GM12878 (cell line): Measurements from ENCODE around the gene TRNT1. TPM values are rescaled to one million over a fixed set of nuclear protein-coding genes. Genes with fewer than 3 reads are reported as not detected.

Experiments used
- ATAC-seq: fragments of 200-7000 bp; cut with Tn5 transposase; 3 replicates; pipeline ENCODE4 v1.9.1; 2020; ENCODE audit warnings: mild to moderate bottlenecking, moderate library complexity
- BruUV-seq: library from RNA; stranded (reverse); fragments of 400-500 nt; replicated peaks from 2 replicates; lab custom pipeline; 2021; lab: Mats Ljungman, UMichigan
- CTCF ChIA-PET: fragments of 300-600 bp; sonication (Branson Sonifier 250); formaldehyde crosslinking; extraction: SDS; loops from one replicate; lab custom pipeline; 2021; ENCODE audit warnings: inconsistent platforms; lab: Yijun Ruan, JAX
- POLR2A ChIA-PET: fragments of 350-600 bp; formaldehyde crosslinking; extraction: SDS; loops from one replicate; lab custom pipeline; 2021; ENCODE audit warnings: inconsistent platforms; lab: Charles Lee
- RAD21 ChIA-PET: fragments of 300-600 bp; sonication (Branson Sonifier 250); formaldehyde crosslinking; loops from one replicate; lab custom pipeline; 2023; ENCODE audit warnings: antibody characterized with exemption; ENCODE audit not compliant: unreplicated experiment; lab: Charles Lee
- SMC1A ChIA-PET: fragments of 300-600 bp; sonication (Branson Sonifier 250); formaldehyde crosslinking; loops from one replicate; lab custom pipeline; 2023; ENCODE audit not compliant: unreplicated experiment, uncharacterized antibody; lab: Charles Lee
- DNase-seq: peaks from one replicate; pipeline ENCODE4 v3.0.0-alpha.2; 2011; ENCODE audit warnings: low read depth, low spot score
- FAIRE-seq: peaks from 3 replicates; lab custom pipeline; 2011; peaks lifted over from hg19 to GRCh38; lab: Jason Lieb, UNC
- H2AFZ ChIP-seq: 2 replicates; pipeline ENCODE4 v1.6.0; 2011; ENCODE audit warnings: low read depth, low read length, control low read depth; ENCODE audit not compliant: control insufficient read depth
- H3K27ac ChIP-seq: 2 replicates; pipeline ENCODE4 v1.5.1; 2011; ENCODE audit warnings: control low read depth; ENCODE audit not compliant: control insufficient read depth, insufficient read depth
- H3K27me3 ChIP-seq, 2 experiments: replicated peaks in 1 of 2; 2 replicates each; pipeline versions ENCODE4 v1.6.0 to v1.6.1; 2011; ENCODE audit warnings: low read length in 1 of 2; ENCODE audit not compliant: control insufficient read depth in 2 of 2, insufficient read depth in 2 of 2
- H3K36me3 ChIP-seq, 2 experiments: 2 replicates each; pipeline ENCODE4 v1.5.1; 2011; ENCODE audit warnings: low read length in 1 of 2; ENCODE audit not compliant: control insufficient read depth in 2 of 2, insufficient read depth in 2 of 2
- H3K4me1 ChIP-seq: 2 replicates; pipeline ENCODE4 v1.6.1; 2011; ENCODE audit warnings: mild to moderate bottlenecking, low read length, moderate library complexity, mixed read lengths; ENCODE audit not compliant: control insufficient read depth, insufficient read depth
- H3K4me2 ChIP-seq: 2 replicates; pipeline ENCODE4 v1.6.0; 2011; ENCODE audit warnings: control low read depth; ENCODE audit not compliant: control insufficient read depth, insufficient read depth
- H3K4me3 ChIP-seq: fragments of 200-600 bp; sonication (generic); 2 replicates; pipeline ENCODE4 v1.5.1; 2016
- H3K79me2 ChIP-seq: 2 replicates; pipeline ENCODE4 v1.6.0; 2011; ENCODE audit warnings: low read length; ENCODE audit not compliant: control insufficient read depth, insufficient read depth
- H3K9ac ChIP-seq: 2 replicates; pipeline ENCODE4 v1.8.0; 2011; ENCODE audit warnings: low read length, control low read depth, mixed read lengths; ENCODE audit not compliant: control insufficient read depth, insufficient read depth
- H3K9me3 ChIP-seq: replicated peaks from 3 replicates; pipeline ENCODE4 v1.5.1; 2011; ENCODE audit warnings: mild to moderate bottlenecking, low read length; ENCODE audit not compliant: control insufficient read depth, insufficient read depth
- H4K20me1 ChIP-seq: 2 replicates; pipeline ENCODE4 v1.6.0; 2011; ENCODE audit not compliant: control insufficient read depth, insufficient read depth
- ETV6 ChIP-seq, 2 experiments: fragments of 450-650 bp in 1 of 2; IDR thresholded peaks in 1 of 2; conservative IDR thresholded peaks in 1 of 2; 2 replicates each; pipeline ENCODE4 v1.6.1; 2014; ENCODE audit warnings: antibody characterized with exemption in 1 of 2, borderline replicate concordance in 1 of 2, low read depth in 1 of 2, mild to moderate bottlenecking in 1 of 2, moderate library complexity in 1 of 2
- HDAC2 ChIP-seq: fragments of 200-600 bp; sonication (generic); IDR thresholded peaks from 2 replicates; pipeline ENCODE4 v1.6.1; 2017
- MTA3 ChIP-seq: IDR thresholded peaks from 2 replicates; pipeline ENCODE4 v1.6.1; 2012; ENCODE audit warnings: low read length, inconsistent platforms, borderline replicate concordance
- NR2F1 ChIP-seq: fragments of 450-650 bp; conservative IDR thresholded peaks from 2 replicates; pipeline ENCODE4 v1.6.1; 2017; ENCODE audit warnings: mild to moderate bottlenecking
- ZNF622 ChIP-seq: fragments of 450-650 bp; IDR thresholded peaks from 2 replicates; pipeline ENCODE4 v1.6.1; 2017; ENCODE audit warnings: mild to moderate bottlenecking, inconsistent platforms
- WGBS: methylation state at CpG from one replicate; pipeline ENCODE4 v1.1.6; 2016; ENCODE audit warnings: low lambda C conversion rate; ENCODE audit not compliant: insufficient replicate concordance, insufficient coverage; ENCODE audit errors: missing lambda C conversion rate; 5-methylcytosine and 5-hydroxymethylcytosine counted together
- in situ Hi-C: fragments of 300-500 bp; cut with MboI; formaldehyde crosslinking; loops from 9 replicates; pipeline ENCODE4 v1.14.3; 2018; ENCODE audit warnings: mixed read lengths
- intact Hi-C: fragments of 100-400 bp; cut with micrococcal nuclease; formaldehyde crosslinking; loops from one replicate; pipeline ENCODE4 v1.14.2; 2022; ENCODE audit not compliant: unreplicated experiment
- polyA plus RNA-seq, 11 experiments: library from polyadenylated mRNA; depleted of rRNA in 4 of 11; unstranded in 6 of 11; stranded (reverse) in 5 of 11; fragments of >200 nt; fragmentation: Nextera tagmentation in 4 of 11; fragmentation: Illumina TruSeq in 1 of 11; extraction: Ambion mirVana in 4 of 11; extraction: Trizol in 1 of 11; gene quantifications; 1 replicate in 1 of 11; 2 replicates in 10 of 11; pipeline versions ENCODE4 v1.2.1 to v1.2.3, GENCODE V29; 2011 to 2016; ENCODE audit warnings: inconsistent platforms in 2 of 11, missing spikeins in 2 of 11, low read depth in 1 of 11
- total RNA-seq, 4 experiments: library from RNA; depleted of rRNA in 3 of 4; stranded (reverse); fragments of >200 nt in 3 of 4; fragmentation: Illumina TruSeq in 1 of 4; extraction: Trizol in 1 of 4; gene quantifications; 2 replicates each; pipeline versions ENCODE4 v1.2.1 to v1.2.3, GENCODE V29; 2013 to 2021
- TF ChIP-seq, protein P1 (sequence below): fragments of 450-650 bp; IDR thresholded peaks from 2 replicates; pipeline ENCODE4 v1.6.1; 2017; ENCODE audit warnings: mild to moderate bottlenecking, low read depth, inconsistent platforms; ENCODE audit not compliant: poor library complexity, severe bottlenecking
- TF ChIP-seq, protein P2 (sequence below): fragments of 450-650 bp; IDR thresholded peaks from 2 replicates; pipeline ENCODE4 v1.6.1; 2018; ENCODE audit warnings: borderline replicate concordance, mild to moderate bottlenecking; ENCODE audit not compliant: partially characterized antibody
- TF ChIP-seq, protein P3 (sequence below): IDR thresholded peaks from 2 replicates; pipeline ENCODE4 v1.6.1; 2011; ENCODE audit warnings: low read depth, mild to moderate bottlenecking, low read length, moderate library complexity, borderline replicate concordance; ENCODE audit errors: extremely low read depth
- TF ChIP-seq, protein P4 (sequence below): IDR thresholded peaks from 2 replicates; pipeline ENCODE4 v1.6.1; 2012; ENCODE audit warnings: low read depth, low read length, improper control_type of control experiment

TRNT1 gene
- total and polyA plus RNA-seq, 10 of the 15 experiments (the other 5 are each of a cell fraction or from before 2014, with no cell fraction given) = 28.6 to 54.9 (median 36.6) TPM

DNA sequence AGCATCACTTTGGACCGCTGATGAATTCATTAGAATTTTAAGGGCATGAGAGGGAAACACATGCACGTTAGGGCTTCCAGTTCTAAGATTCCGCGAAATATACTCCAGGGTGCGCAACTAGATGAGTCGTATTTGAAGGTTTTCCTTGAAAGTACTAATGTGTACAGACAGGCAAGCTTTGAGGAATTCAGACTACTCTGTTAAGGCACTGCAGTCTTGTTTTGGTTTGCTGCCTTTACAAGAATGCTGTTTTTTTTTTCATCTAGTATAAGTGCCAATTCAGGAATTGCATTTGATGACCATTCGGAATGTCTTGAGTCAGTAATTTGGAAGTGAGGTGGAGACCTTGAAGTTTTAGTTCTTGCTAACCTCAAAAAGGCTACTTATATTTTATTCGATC is 19.1 kb downstream of the TRNT1 start:
- in situ Hi-C loops (no loop called here), intact Hi-C loops (no loop called here)
- TF ChIP-seq, protein P1, sequence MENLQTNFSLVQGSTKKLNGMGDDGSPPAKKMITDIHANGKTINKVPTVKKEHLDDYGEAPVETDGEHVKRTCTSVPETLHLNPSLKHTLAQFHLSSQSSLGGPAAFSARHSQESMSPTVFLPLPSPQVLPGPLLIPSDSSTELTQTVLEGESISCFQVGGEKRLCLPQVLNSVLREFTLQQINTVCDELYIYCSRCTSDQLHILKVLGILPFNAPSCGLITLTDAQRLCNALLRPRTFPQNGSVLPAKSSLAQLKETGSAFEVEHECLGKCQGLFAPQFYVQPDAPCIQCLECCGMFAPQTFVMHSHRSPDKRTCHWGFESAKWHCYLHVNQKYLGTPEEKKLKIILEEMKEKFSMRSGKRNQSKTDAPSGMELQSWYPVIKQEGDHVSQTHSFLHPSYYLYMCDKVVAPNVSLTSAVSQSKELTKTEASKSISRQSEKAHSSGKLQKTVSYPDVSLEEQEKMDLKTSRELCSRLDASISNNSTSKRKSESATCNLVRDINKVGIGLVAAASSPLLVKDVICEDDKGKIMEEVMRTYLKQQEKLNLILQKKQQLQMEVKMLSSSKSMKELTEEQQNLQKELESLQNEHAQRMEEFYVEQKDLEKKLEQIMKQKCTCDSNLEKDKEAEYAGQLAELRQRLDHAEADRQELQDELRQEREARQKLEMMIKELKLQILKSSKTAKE = no peak
- TF ChIP-seq, protein P2, sequence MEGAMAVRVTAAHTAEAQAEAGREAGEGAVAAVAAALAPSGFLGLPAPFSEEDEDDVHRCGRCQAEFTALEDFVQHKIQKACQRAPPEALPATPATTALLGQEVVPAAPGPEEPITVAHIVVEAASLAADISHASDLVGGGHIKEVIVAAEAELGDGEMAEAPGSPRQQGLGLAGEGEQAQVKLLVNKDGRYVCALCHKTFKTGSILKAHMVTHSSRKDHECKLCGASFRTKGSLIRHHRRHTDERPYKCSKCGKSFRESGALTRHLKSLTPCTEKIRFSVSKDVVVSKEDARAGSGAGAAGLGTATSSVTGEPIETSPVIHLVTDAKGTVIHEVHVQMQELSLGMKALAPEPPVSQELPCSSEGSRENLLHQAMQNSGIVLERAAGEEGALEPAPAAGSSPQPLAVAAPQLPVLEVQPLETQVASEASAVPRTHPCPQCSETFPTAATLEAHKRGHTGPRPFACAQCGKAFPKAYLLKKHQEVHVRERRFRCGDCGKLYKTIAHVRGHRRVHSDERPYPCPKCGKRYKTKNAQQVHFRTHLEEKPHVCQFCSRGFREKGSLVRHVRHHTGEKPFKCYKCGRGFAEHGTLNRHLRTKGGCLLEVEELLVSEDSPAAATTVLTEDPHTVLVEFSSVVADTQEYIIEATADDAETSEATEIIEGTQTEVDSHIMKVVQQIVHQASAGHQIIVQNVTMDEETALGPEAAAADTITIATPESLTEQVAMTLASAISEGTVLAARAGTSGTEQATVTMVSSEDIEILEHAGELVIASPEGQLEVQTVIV = no peak
- TF ChIP-seq ETV6 (conservative IDR thresholded peaks at IDR 0.05 in 1 of 2, IDR thresholded peaks at IDR 0.05 in 1 of 2; ENCODE audit: borderline replicate concordance in 1 of 2, low read depth in 1 of 2) (no peak), HDAC2 (no peak), MTA3 (no peak), ZNF622 (no peak), NR2F1 (no peak)
- TF ChIP-seq, protein P3, sequence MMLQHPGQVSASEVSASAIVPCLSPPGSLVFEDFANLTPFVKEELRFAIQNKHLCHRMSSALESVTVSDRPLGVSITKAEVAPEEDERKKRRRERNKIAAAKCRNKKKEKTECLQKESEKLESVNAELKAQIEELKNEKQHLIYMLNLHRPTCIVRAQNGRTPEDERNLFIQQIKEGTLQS = no peak
- TF ChIP-seq, protein P4, sequence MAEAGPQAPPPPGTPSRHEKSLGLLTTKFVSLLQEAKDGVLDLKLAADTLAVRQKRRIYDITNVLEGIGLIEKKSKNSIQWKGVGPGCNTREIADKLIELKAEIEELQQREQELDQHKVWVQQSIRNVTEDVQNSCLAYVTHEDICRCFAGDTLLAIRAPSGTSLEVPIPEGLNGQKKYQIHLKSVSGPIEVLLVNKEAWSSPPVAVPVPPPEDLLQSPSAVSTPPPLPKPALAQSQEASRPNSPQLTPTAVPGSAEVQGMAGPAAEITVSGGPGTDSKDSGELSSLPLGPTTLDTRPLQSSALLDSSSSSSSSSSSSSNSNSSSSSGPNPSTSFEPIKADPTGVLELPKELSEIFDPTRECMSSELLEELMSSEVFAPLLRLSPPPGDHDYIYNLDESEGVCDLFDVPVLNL = no peak
- ChIA-PET SMC1A (interaction anchor here (1.4 kb wide), 1 partner anchor 8 kb away, joined by 6 read pairs; no protein-coding TSS in a partner anchor), CTCF (no interaction called here), POLR2A (no interaction called here), RAD21 (no interaction called here)
- no peaks in the 10 kb centered on the region for H3K27me3 ChIP-seq
- no peak overlapping the region for H3K9ac ChIP-seq
- no peaks in the 10 kb centered on the region for H4K20me1 ChIP-seq
- no peak overlapping the region for H3K4me2 ChIP-seq
- no peak overlapping the region for H3K27ac ChIP-seq
- BruUV-seq = no TSS peak
- FAIRE-seq = no peak
- DNase-seq = no peak
- H3K36me3 ChIP-seq = peaks cover 5 to 40% of the 10 kb centered on the region in 2 experiments
- 91% methylated on average over 8 of the region's 8 CpGs for WGBS
- no peaks in the 10 kb centered on the region for H3K9me3 ChIP-seq
- no peaks in the 10 kb centered on the region for H3K79me2 ChIP-seq
- no peaks in the 10 kb centered on the region for H3K4me1 ChIP-seq
- H3K4me3 ChIP-seq = no peak overlapping the region
- no peak overlapping the region for H2AFZ ChIP-seq
- no peak for ATAC-seq
